ES-I3 (cell line): Measurements from ENCODE around the gene SETD1A.

Experiments
- H3K36me3 ChIP-seq: 2 replicates; pipeline ENCODE4 v1.6.1; 2013; ENCODE audit warnings: mild to moderate bottlenecking, low read length, control low read depth, moderate library complexity; ENCODE audit not compliant: insufficient read depth
- H3K4me1 ChIP-seq: 2 replicates; pipeline ENCODE4 v1.6.1; 2013; ENCODE audit warnings: mild to moderate bottlenecking, control low read depth, low read length; ENCODE audit not compliant: insufficient read depth
- H3K9ac ChIP-seq: 2 replicates; pipeline ENCODE4 v1.6.1; 2013; ENCODE audit warnings: low read depth, mild to moderate bottlenecking, low read length, moderate library complexity
- H3K9me3 ChIP-seq: 2 replicates; pipeline ENCODE4 v1.6.1; 2013; ENCODE audit warnings: mild to moderate bottlenecking, low read length, moderate library complexity; ENCODE audit not compliant: control insufficient read depth, insufficient read depth

Gene SETD1A

GRCh38 chr16:30941600-30942425 is 15.7 kb upstream of the SETD1A start:
- no peak overlapping the region for H3K9ac ChIP-seq
- H3K4me1 ChIP-seq: peaks cover 8% of the 10 kb centered on the region; the same call in 1 of the 2 replicates
- no peaks in the 10 kb centered on the region for H3K9me3 ChIP-seq
- 0 out of 2 replicates have a peak, but pooled peaks cover 3% of the 10 kb centered on the region for H3K36me3 ChIP-seq

GRCh38 chr16:30942426-30942806 is 15.1 kb upstream of the SETD1A start:
- Histone ChIP-seq H3K9me3 (no peaks in the 10 kb centered on the region), H3K36me3 (0 out of 2 replicates have a peak, but pooled peaks cover 3% of the 10 kb centered on the region), H3K4me1 (peaks cover 13% of the 10 kb centered on the region; the same call in 1 of the 2 replicates), H3K9ac (no peak overlapping the region)

GRCh38 chr16:30944352-30944751 is 13.2 kb upstream of the SETD1A start:
- Histone ChIP-seq H3K9ac (no peak overlapping the region), H3K36me3 (0 out of 2 replicates have a peak, but pooled peaks cover 3% of the 10 kb centered on the region), H3K9me3 (no peaks in the 10 kb centered on the region), H3K4me1 (peaks cover 13% of the 10 kb centered on the region; the same call in 1 of the 2 replicates)

GRCh38 chr16:30946671-30947540 is 10.6 kb upstream of the SETD1A start:
- Histone ChIP-seq H3K36me3 (0 out of 2 replicates have a peak, but pooled peaks cover 3% of the 10 kb centered on the region), H3K9ac (no peak overlapping the region), H3K9me3 (no peaks in the 10 kb centered on the region), H3K4me1 (peaks cover 19% of the 10 kb centered on the region; the same call in 1 of the 2 replicates)

- Histone ChIP-seq H3K36me3 (0 out of 2 replicates have a peak, but pooled peaks cover under 1% of the 10 kb centered on the region), H3K4me1 (peaks cover 17% of the 10 kb centered on the region; the same call in 1 of the 2 replicates), H3K9ac (peak overlapping the region; percentile 73), H3K9me3 (no peaks in the 10 kb centered on the region)
These were observed 10.1 kb upstream of the SETD1A start for GRCh38 chr16:30947541-30947858.

GRCh38 chr16:30947859-30948666 is 9.5 kb upstream of the SETD1A start:
- H3K9ac ChIP-seq: peak overlapping the region; percentile 93
- H3K36me3 ChIP-seq: no peaks in the 10 kb centered on the region
- H3K4me1 ChIP-seq: peaks cover 12% of the 10 kb centered on the region; the same call in 1 of the 2 replicates
- H3K9me3 ChIP-seq: no peaks in the 10 kb centered on the region

- Histone ChIP-seq H3K9ac (peak within 1 kb of the TSS; percentile 93), H3K9me3 (no peaks in the 10 kb centered on the region), H3K4me1 (peaks cover 12% of the 10 kb centered on the region; the same call in 1 of the 2 replicates), H3K36me3 (no peaks in the 10 kb centered on the region)
These were observed 8.6 kb upstream of the SETD1A start, which contains the start of gene ORAI3 for GRCh38 chr16:30948667-30949649. Gene ORAI3 (plus strand): TSS chr16:30949068. CDS start chr16:30949290, 222 bp downstream.

- no peaks in the 10 kb centered on the region for H3K36me3 ChIP-seq
- peak overlapping the region; percentile 93; the same call in 1 of the 2 replicates for H3K9ac ChIP-seq
- no peaks in the 10 kb centered on the region for H3K9me3 ChIP-seq
- H3K4me1 ChIP-seq: peaks cover 12% of the 10 kb centered on the region; the same call in 1 of the 2 replicates
These were observed 7.7 kb upstream of the SETD1A start for GRCh38 chr16:30949650-30950515.

GRCh38 chr16:30950516-30951065 is 7.0 kb upstream of the SETD1A start:
- H3K9ac ChIP-seq: peak overlapping the region; percentile 93; the same call in 1 of the 2 replicates
- H3K9me3 ChIP-seq: no peaks in the 10 kb centered on the region
- H3K4me1 ChIP-seq: peaks cover 12% of the 10 kb centered on the region; the same call in 1 of the 2 replicates
- H3K36me3 ChIP-seq: no peaks in the 10 kb centered on the region

- Histone ChIP-seq H3K9me3 (no peaks in the 10 kb centered on the region), H3K4me1 (peaks cover 12% of the 10 kb centered on the region; the same call in 1 of the 2 replicates), H3K9ac (no peak overlapping the region), H3K36me3 (no peaks in the 10 kb centered on the region)
These were observed 6.4 kb upstream of the SETD1A start for GRCh38 chr16:30951193-30951592.

GRCh38 chr16:30951750-30952149 is 5.8 kb upstream of the SETD1A start:
- Histone ChIP-seq H3K9me3 (no peaks in the 10 kb centered on the region), H3K9ac (no peak overlapping the region), H3K36me3 (no peaks in the 10 kb centered on the region), H3K4me1 (peaks cover 12% of the 10 kb centered on the region; the same call in 1 of the 2 replicates)

- H3K4me1 ChIP-seq: peaks cover 6% of the 10 kb centered on the region; the same call in 1 of the 2 replicates
- no peaks in the 10 kb centered on the region for H3K9me3 ChIP-seq
- H3K9ac ChIP-seq: no peak overlapping the region
- H3K36me3 ChIP-seq: no peaks in the 10 kb centered on the region
These were observed 4.4 kb upstream of the SETD1A start for GRCh38 chr16:30953111-30953510.
